Measurements from ENCODE around the gene RIMBP2.

DNA sequence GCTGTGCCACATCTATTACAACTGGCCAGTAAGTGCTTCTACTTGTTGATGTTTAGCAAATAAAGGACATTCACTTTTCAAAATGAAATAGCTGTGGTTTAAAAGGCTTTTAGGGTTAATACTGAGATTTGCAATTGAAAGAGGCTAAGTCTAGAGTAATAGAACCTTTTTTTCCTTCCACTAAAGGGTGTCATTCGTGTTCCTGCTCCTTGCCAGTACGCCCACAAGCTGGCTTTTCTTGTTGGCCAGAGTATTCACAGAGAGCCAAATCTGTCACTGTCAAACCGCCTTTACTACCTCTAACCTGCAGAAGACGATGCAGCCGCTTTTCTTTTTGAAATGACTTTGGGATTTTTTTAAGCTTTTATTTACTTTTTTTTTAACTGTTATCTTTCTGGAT lies 344.8 kb downstream of the RIMBP2 start:
- TF ChIP-seq, protein P1, sequence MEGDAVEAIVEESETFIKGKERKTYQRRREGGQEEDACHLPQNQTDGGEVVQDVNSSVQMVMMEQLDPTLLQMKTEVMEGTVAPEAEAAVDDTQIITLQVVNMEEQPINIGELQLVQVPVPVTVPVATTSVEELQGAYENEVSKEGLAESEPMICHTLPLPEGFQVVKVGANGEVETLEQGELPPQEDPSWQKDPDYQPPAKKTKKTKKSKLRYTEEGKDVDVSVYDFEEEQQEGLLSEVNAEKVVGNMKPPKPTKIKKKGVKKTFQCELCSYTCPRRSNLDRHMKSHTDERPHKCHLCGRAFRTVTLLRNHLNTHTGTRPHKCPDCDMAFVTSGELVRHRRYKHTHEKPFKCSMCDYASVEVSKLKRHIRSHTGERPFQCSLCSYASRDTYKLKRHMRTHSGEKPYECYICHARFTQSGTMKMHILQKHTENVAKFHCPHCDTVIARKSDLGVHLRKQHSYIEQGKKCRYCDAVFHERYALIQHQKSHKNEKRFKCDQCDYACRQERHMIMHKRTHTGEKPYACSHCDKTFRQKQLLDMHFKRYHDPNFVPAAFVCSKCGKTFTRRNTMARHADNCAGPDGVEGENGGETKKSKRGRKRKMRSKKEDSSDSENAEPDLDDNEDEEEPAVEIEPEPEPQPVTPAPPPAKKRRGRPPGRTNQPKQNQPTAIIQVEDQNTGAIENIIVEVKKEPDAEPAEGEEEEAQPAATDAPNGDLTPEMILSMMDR (IDR thresholded peaks at IDR 0.05), result no peak
- no peak for TF ChIP-seq EZH2phosphoT487 (IDR thresholded peaks at IDR 0.05)
- TF ChIP-seq EZH2 (IDR thresholded peaks at IDR 0.05), result no peak
